GM21423 (cell line): ENCODE results near the gene ELAPOR1.
"Not testable (repeated sequence)": the region's sequence is repeated elsewhere in the genome, so short reads cannot be mapped to it uniquely, and the experiment has no call there.

Source experiments
- ATAC-seq: cut with Tn5 transposase; IDR thresholded peaks from one replicate; pipeline ENCODE4 v1.9.1; 2021; ENCODE audit warnings: mild to moderate bottlenecking, moderate library complexity; ENCODE audit not compliant: unreplicated experiment

Gene ELAPOR1

GRCh38 chr1:109133815-109134214, 19.9 kb downstream of the ELAPOR1 start:
- no peak for ATAC-seq

DNA sequence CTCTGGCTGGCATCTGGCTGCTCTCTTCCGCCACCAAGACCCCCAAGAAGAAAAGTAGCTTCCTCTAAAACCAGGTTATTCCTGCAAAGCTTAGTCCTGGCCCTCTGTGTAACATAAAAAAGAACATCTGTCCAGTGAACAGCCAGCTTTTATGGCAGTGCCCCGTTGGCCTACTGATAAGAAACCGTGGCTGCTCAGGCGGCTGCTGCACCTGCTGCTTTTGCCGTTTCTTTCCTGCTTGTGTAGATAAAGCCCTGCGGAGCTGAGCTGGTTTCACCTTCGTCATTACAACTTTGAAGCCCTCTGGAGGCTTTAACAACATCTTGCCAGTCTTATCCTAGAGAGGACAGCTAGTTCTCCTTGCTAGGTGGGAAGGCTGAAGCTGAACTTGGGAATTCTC, 20.5 kb downstream of the ELAPOR1 start:
- ATAC-seq = peak; percentile 62

DNA sequence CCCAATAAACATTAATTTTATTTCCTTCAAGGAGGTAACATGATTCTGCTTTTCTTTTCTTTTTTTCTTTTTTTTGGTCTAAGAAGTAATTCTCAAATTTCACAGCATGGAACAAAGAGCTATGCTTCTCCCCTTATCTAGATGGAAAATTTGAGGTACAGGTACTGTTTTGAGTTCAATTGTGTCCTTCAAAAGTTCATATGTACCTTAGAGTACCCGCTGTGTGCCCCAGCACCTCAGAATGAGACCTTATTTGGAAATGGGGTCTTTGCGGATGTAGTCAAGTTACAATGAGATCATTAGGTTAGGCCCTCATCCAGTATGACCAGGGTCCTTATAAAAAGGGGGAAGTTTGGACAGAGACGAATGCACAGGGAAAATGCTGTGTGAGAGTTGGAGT, 22.0 kb downstream of the ELAPOR1 start:
- ATAC-seq = no peak

DNA sequence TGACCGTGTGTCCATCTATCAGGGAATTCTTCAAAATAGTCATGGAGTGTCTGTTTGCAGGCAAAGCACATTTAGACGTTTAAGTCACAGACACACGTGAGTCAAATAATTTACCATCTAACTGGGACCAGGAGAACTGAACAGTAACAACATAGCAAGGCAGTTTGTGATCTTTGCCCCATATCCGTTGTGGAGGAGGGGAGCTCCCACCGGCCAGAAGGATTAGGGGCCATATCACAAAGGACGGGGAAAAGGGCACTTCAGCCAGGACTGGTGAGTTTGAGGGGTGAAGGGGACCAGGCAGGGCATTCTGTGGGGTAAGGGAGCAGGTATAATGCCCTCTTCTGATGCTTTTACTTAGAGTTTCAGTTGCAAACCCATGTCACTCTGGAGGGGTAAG, 22.9 kb downstream of the ELAPOR1 start:
- no peak for ATAC-seq

DNA sequence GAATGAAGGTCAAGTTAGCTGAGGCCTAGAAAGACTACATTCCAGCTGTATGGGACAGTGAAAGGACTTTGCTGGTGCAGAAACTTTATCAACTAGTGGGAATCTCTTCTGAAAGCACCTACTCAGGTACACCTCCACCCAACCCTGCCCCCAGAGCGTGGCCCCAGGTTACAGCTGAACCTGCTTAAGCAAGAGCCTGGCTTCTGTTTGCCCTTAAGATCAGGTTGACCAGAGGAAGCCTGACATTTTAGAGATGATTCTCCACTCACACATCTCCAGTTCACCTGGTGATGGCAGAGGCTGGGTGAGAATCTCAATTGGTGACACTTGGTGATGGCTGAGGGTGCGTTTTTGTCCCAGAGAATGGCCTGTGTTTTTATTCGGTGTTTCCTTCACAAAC, 24.0 kb downstream of the ELAPOR1 start:
- no peak for ATAC-seq

DNA sequence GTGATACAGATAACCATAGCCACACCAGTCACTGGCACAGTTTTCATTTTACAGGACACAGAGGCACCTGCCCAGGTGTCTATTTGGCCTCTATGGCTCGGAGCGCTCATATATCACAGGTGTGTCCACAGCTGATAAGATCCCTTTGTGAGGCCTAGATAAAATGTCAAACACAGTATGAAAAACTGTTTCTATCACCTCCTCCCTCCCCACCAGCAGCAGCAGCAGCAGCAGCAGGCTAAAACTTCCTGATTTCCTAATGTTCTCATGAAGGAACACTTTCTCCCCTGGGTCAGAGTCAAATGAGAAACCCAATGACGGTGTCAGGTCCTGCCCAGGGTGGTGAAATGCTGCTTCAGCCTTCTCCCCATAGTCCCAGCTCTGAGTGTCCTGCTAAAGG, 24.4 kb downstream of the ELAPOR1 start:
- no peak for ATAC-seq

DNA sequence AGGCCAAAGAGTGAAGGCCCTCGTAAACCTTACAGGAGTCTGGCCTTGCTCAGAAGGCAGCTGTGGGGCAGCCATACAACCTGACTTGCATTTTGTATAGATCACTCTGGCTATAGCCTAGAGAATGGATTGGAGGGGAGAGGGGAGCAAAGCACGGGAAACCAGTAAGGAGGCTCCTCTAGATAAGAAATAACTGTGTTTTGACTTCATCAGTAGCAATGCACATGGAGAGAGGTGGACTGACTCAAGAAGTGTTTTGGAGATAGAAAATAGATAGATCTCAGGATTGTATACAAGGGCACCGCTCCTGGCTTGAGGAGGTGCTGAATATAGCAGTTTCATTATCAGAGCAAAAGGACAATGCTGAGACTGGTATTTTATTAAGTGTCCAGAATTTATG, 26.5 kb downstream of the ELAPOR1 start:
- no peak for ATAC-seq

- ATAC-seq = no peak
These were observed 28.3 kb downstream of the ELAPOR1 start for GRCh38 chr1:109142260-109142659.

GRCh38 chr1:109142725-109143124, 28.8 kb downstream of the ELAPOR1 start:
- ATAC-seq = not testable (repeated sequence)

DNA sequence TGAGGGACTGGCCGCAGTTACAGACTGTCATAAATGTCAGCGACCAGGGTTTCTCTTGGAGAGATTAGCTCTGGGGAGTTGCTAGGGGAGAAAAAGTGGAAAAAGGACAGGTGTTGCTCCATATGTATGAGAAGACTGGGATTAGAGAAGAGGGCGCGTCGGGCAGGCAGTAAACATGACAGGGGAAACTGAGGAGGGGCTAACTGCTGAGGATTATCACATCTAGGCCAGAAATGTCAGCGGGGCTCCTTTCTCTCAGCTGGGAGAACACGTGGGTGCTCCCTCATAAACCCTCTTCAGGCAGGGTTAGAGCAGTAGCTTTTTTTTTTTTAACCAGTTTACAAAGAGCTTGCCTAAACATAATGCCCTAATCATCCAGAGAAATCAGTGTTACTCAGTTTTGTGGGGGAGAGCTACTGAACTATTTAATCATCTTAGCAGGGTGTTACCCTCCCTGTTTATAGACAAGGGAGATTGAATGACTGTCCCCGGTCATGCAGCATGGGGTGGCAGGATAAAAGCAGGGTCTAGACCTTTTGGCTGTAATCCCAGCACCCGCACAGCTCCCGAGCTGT, 35.2 kb downstream of the ELAPOR1 start:
- no peak for ATAC-seq

GRCh38 chr1:109149874-109150601, 36.1 kb downstream of the ELAPOR1 start:
- no peak for ATAC-seq

GRCh38 chr1:109151146-109151990, 37.5 kb downstream of the ELAPOR1 start:
- ATAC-seq = no peak

GRCh38 chr1:109152196-109152595, 38.3 kb downstream of the ELAPOR1 start:
- no peak for ATAC-seq

GRCh38 chr1:109156916-109157385, 43.0 kb downstream of the ELAPOR1 start:
- ATAC-seq = no peak

GRCh38 chr1:109158433-109158832, 44.5 kb downstream of the ELAPOR1 start:
- ATAC-seq = no peak

DNA sequence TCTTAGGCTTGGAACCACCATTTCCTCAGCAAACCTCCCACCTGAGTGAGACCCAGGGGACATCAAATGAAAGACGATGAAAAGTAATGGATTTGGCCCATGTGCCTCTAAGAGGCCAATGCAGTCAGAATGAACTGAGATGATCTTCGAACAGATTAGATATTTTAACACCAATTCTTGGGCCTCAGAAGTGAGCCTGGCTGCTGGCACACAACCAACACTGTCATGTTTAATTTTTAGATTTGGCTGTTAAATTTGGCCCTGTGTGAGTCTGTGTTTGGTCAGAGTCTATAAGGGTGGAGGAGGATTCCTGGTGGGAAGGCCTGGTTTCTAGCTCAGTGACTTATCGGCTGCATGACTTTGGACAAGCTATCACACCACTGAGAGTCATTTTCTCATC, 45.4 kb downstream of the ELAPOR1 start:
- ATAC-seq = no peak

- ATAC-seq = no peak
These were observed 46.3 kb downstream of the ELAPOR1 start for GRCh38 chr1:109160071-109160840.

DNA sequence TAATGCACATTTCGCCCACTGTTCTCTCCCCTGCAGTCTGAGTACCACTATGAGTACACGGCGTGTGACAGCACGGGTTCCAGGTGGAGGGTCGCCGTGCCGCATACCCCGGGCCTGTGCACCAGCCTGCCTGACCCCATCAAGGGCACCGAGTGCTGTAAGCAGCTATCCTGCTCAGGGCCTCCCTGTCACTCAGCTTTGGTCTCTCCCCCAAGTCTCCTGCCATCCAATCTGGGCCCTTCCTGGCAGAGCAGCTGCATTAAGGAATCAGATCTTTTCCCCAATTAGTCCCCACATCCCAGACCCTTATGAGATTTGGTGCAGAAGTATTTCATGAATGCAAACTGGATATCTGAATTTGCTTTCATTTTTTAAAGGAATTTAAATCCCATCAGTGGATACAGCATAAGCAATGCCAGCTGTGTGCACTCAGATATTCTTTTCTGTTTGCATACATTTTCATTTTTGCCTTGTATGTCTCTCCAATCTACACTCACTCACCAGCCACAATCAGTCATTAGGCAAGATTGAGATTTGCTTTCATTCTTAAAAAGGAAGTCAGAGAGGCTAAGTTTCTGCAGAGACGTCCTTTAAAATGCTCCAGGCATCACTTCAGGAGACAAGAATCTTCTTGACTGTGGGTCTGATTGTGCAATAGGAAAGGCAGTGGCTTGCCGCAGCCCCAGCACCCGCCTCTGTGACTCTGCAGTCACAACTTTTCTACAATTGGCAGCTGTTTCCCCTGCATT, 48.1 kb downstream of the ELAPOR1 start:
- ATAC-seq = peak; percentile 57

DNA sequence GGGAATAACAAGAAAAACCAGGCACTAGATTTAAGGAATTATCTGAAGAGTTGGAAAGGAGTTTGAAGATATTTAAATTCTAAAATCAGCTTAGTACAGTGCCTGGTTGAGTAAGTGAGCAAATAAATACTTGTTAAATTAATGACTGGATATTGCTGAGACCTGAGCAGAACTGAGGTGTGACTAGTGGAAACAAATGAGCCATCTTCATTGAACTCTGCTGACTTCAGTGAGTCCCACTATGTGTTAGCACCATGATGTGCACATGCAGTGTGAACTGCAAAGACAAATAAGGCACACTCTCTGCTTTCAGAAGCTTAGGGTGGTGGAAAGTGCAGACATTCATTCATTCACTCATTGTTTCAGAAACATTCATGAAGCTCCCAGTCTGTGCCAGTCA, 48.7 kb downstream of the ELAPOR1 start:
- no peak for ATAC-seq

DNA sequence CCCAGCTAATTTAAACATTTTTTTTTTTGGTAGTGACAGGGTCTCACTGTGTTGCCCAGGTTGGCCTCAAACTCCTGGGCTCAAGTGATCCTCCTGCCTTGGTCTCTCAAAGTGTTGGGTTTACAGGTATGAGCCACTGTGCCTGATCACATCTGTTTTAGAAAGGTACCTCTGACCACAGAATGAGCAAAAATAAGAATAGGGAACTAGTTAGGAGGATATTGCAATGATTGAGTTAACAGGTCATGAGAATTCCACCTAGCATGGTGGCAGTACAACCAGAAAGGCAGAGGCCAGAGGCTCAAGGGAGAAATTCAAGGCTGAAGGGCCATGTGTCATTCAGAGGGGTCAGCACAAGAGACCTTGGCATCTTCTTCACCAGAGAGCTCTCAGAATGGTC, 49.6 kb downstream of the ELAPOR1 start:
- ATAC-seq = no peak
